A673 (cell line): ENCODE data around the gene P2RX2. TPM values are rescaled to one million over a fixed set of nuclear protein-coding genes. Genes with fewer than 3 reads are reported as not detected.

Experiments used
- BruUV-seq: library from RNA; stranded (reverse); fragments of 400-500 nt; replicated peaks from 2 replicates; lab custom pipeline; 2021; lab: Mats Ljungman, UMichigan
- CTCF ChIA-PET: fragments of 300-600 bp; sonication (Branson Sonifier 250); formaldehyde crosslinking; loops from one replicate; lab custom pipeline; 2022; ENCODE audit warnings: antibody characterized with exemption; lab: Charles Lee
- POLR2A ChIA-PET: fragments of 300-600 bp; sonication (Branson Sonifier 250); formaldehyde crosslinking; loops from one replicate; lab custom pipeline; 2022; ENCODE audit warnings: antibody characterized with exemption; ENCODE audit not compliant: low non-redundant PET; lab: Charles Lee
- DNase-seq: peaks from one replicate; pipeline ENCODE4 v3.0.0-alpha.2; 2015; ENCODE audit warnings: low spot score
- H3K27ac ChIP-seq: fragments of 200-600 bp; sonication (generic); 2 replicates; pipeline ENCODE4 v1.5.1; 2016; ENCODE audit warnings: mixed run types, low read depth, mild to moderate bottlenecking, mixed read lengths, antibody characterized with exemption, low read length; ENCODE audit not compliant: poor library complexity, severe bottlenecking
- H3K27me3 ChIP-seq: fragments of 200-600 bp; sonication (generic); replicated peaks from 2 replicates; pipeline ENCODE4 v1.6.1; 2017; ENCODE audit warnings: mixed run types, low read depth, mild to moderate bottlenecking, mixed read lengths, antibody characterized with exemption, low read length; ENCODE audit not compliant: insufficient read depth, poor library complexity
- H3K36me3 ChIP-seq: fragments of 200-600 bp; sonication (generic); 2 replicates; pipeline ENCODE4 v1.6.1; 2016; ENCODE audit warnings: mixed run types, mild to moderate bottlenecking, mixed read lengths, antibody characterized with exemption, low read length; ENCODE audit not compliant: insufficient read depth, poor library complexity, severe bottlenecking
- H3K4me1 ChIP-seq: fragments of 200-600 bp; sonication (generic); 2 replicates; pipeline ENCODE4 v1.6.1; 2017; ENCODE audit warnings: mixed run types, mild to moderate bottlenecking, mixed read lengths, antibody characterized with exemption, low read length; ENCODE audit not compliant: insufficient read depth, poor library complexity, severe bottlenecking
- H3K4me3 ChIP-seq: fragments of 200-600 bp; sonication (generic); 2 replicates; pipeline ENCODE4 v1.5.1; 2016; ENCODE audit warnings: low read depth, mixed run types, mild to moderate bottlenecking, mixed read lengths, low read length; ENCODE audit not compliant: poor library complexity, severe bottlenecking
- H3K9me3 ChIP-seq: fragments of 200-600 bp; sonication (generic); 2 replicates; pipeline ENCODE4 v1.6.1; 2016; ENCODE audit warnings: mixed run types, low read depth, mild to moderate bottlenecking, mixed read lengths, antibody characterized with exemption, low read length; ENCODE audit not compliant: poor library complexity, severe bottlenecking
- CTCF ChIP-seq: fragments of 300-800, 200-600 bp; sonication (generic); conservative IDR thresholded peaks from 2 replicates; pipeline ENCODE4 v1.5.1; 2017; ENCODE audit warnings: low read depth, mild to moderate bottlenecking, antibody characterized with exemption, low read length, moderate library complexity, mixed read lengths
- EZH2 ChIP-seq: fragments of 200-600 bp; sonication (generic); IDR thresholded peaks from 2 replicates; pipeline ENCODE4 v1.6.1; 2017; ENCODE audit warnings: borderline replicate concordance, low read depth, mild to moderate bottlenecking, mixed read lengths, antibody characterized with exemption, low read length; ENCODE audit not compliant: poor library complexity, severe bottlenecking
- intact Hi-C: fragments of 100-400 bp; cut with micrococcal nuclease; formaldehyde crosslinking; loops from one replicate; pipeline ENCODE4 v1.10.0; 2022; ENCODE audit not compliant: unreplicated experiment
- total RNA-seq: library from RNA; stranded (reverse); gene quantifications from 2 replicates; pipeline ENCODE4 v1.2.3, GENCODE V29; 2021

Gene P2RX2
- total RNA-seq, 1 experiment from 2014 or later = not detected

DNA sequence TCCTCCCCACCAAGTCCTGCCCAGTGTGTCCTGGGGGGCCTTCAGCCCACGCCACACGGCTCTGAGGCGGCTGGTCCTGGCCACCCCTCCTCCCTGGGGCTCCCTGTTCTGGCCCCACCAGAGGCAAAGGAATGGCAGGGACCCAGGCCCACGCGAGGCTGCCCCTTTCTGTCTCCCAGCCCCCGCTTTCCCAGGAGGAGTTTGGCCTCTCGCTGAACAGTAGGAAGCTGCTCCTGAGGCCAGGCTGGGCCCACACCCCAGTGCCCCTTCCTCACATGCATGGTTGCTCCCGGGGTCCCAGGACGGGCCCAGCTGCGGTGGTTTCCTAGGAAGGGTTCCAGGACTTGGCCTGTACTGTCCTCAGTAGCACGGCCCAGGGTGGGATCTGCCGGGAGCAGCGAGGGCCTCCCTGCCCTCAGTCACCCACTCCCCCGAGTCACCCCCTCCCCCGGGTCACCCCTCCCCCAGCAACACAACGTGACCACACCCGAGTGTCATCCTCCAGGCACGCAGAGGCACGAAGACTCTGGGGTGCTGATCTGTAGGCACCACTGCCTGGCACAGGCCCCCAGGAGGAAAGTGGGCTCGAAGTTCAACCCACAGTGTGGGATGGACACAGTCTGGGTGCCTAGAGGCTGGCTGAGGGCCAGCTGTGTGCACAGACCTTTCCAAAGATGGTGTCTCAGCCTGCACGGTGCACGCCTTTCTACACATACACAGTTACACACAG is 41.2 kb upstream of the P2RX2 start:
- POLR2A ChIA-PET = no interaction called here
- no TSS peak for BruUV-seq
- no peak for TF ChIP-seq EZH2
- TF ChIP-seq CTCF = no peak
- no peak overlapping the region for H3K4me3 ChIP-seq
- no peak for DNase-seq
- H3K27ac ChIP-seq = no peak overlapping the region
- no peaks in the 10 kb centered on the region for H3K4me1 ChIP-seq
- no peaks in the 10 kb centered on the region for H3K27me3 ChIP-seq
- peaks cover 42% of the 10 kb centered on the region for H3K36me3 ChIP-seq
- intact Hi-C loops = no loop called here
- CTCF ChIA-PET = no interaction called here
- no peaks in the 10 kb centered on the region for H3K9me3 ChIP-seq

GRCh38 chr12:132578118-132578517 is 40.5 kb upstream of the P2RX2 start:
- no TSS peak for BruUV-seq
- intact Hi-C loops = no loop called here
- POLR2A ChIA-PET = no interaction called here

GRCh38 chr12:132578826-132579225 is 39.8 kb upstream of the P2RX2 start:
- POLR2A ChIA-PET = no interaction called here
- Histone ChIP-seq H3K4me3 (no peak overlapping the region), H3K36me3 (peaks cover 37% of the 10 kb centered on the region), H3K9me3 (no peaks in the 10 kb centered on the region), H3K27me3 (no peaks in the 10 kb centered on the region), H3K27ac (no peak overlapping the region), H3K4me1 (no peaks in the 10 kb centered on the region)
- intact Hi-C loops = no loop called here
- CTCF ChIA-PET = no interaction called here
- BruUV-seq = no TSS peak
- TF ChIP-seq CTCF (no peak), EZH2 (no peak)
- DNase-seq = no peak

More at GRCh38 chr12:132578118-132578517, 40.5 kb upstream of the P2RX2 start:
- no peak for DNase-seq
- CTCF ChIA-PET = no interaction called here
- Histone ChIP-seq H3K27me3 (no peaks in the 10 kb centered on the region), H3K4me1 (no peaks in the 10 kb centered on the region), H3K27ac (no peak overlapping the region), H3K4me3 (no peak overlapping the region), H3K9me3 (no peaks in the 10 kb centered on the region), H3K36me3 (peaks cover 42% of the 10 kb centered on the region)
- TF ChIP-seq EZH2 (no peak), CTCF (no peak)
